ENCODE data around the gene MRPL50. TPM values are rescaled to one million over a fixed set of nuclear protein-coding genes. Genes with fewer than 3 reads are reported as not detected.
A peak's percentile ranks its signal among the peaks of the same experiment; 100 is the strongest.

MRPL50 gene
- total RNA-seq = 17.3 TPM
- long read RNA-seq, transcript MRPL50-201 (2 exons, 3,332 nt) = major isoform, 42 of 43 reads
- long read RNA-seq, partial matches to known transcripts = 1 of 43 reads
- long read RNA-seq, other reads (novel, unspliced or antisense) = 0 of 43 reads

DNA sequence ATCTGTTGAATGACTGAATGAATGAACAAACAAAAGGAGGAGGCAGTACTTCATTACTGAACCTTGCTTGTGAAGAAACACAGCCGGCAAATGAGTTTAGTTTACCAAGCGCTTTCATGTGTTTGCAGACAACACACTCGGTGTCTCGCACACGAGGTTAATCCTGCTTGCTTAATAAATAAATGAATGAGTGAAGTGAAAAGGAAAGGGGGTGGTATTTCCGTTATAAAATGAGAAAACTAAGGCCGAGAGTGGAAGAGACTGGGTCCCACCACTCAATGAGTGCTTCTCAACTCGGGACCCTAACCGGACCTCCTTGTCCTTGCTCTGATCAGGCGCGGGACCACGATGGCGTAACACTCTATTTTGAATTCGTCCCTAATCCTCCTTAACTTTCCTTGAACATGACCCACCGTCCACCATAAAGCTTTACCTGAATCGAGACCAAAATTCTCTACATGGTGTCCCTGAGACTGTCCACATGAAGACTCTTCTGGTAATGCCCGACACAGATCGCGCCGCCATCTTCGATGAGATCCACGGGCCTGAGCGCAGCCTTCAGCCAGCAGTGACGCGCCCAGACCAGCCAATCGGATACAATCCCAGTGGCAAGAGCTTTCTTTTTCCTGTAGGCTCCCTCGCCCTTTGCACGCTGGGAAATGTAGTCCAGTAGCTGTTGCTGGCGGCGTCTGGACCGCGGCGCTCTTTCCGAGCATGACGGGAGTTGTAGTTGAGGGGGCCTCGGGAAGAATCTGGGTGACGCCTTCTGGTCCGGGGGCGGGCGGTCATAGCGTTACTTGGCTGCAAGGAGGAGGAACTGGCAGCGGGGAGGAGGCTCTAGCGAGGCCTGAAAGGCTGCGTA lies at the start of gene MRPL50, which contains the start of gene ZNF189:
Gene MRPL50 (minus strand): TSS at position 551 of the 862 bp plus-strand sequence. CDS start 26 bp downstream, at position 525.
Gene ZNF189 (plus strand): TSS at position 784 of the 862 bp plus-strand sequence. CDS start 306 bp downstream, outside the sequence.
- Histone ChIP-seq H3K27ac (replicated peaks) (peak within 1 kb of the TSS; percentile 93), H3K4me3 (peak within 1 kb of the TSS; percentile 85), H3K9me3 (replicated peaks) (peaks cover 28% of the 10 kb centered on the region), H3K27me3 (ENCODE audit: low read depth) (no peaks in the 10 kb centered on the region), H3K4me1 (peaks cover 83% of the 10 kb centered on the region), H3K36me3 (peaks cover 40% of the 10 kb centered on the region)
- TF ChIP-seq CTCF (IDR thresholded peaks at IDR 0.05; ENCODE audit: borderline replicate concordance) = no peak
- intact Hi-C loops (cut with micrococcal nuclease) = no loop called here
- DNase-seq = peak; percentile 97

GRCh38 chr9:101446732-101447131 lies 48.3 kb upstream of the MRPL50 start:
- intact Hi-C loops (cut with micrococcal nuclease) = no loop called here
- no peak for DNase-seq
- Histone ChIP-seq H3K36me3 (no peaks in the 10 kb centered on the region), H3K9me3 (replicated peaks) (no peaks in the 10 kb centered on the region), H3K4me1 (peaks cover 42% of the 10 kb centered on the region), H3K4me3 (no peak overlapping the region), H3K27ac (replicated peaks) (no peak overlapping the region), H3K27me3 (ENCODE audit: low read depth) (no peaks in the 10 kb centered on the region)
- no peak for TF ChIP-seq CTCF (IDR thresholded peaks at IDR 0.05; ENCODE audit: borderline replicate concordance)

DNA sequence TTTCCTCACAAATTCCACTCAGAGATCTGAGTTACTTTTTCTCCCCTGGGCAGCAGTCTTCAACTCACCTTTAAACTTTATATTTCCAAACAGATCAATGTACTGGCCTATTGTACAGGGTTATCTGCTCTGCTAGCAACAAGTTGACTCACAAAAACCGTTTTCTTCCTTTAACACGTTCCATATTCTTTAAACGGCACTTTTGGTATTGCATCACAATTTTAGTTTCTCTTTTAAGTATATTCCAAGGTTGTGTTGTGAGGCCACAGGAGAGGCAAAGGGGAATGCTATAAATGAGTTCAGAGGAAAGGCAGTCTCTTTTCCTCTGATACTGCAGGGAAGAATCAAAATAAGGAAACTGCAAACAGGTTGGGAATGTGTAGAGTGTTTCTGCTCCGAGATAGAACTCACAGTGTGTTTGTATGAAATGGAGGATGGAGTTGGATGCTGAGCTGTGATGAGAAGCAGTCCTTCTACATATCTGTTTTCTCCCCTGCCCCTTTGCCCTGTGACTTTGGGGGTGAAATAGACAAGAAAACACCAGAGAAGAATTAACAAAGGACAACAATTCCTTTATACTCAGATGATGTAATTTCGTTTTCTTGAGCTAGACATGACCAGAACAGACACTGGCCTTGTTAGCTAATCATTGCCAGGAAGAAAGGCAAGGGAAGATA lies 47.1 kb upstream of the MRPL50 start:
- H3K4me1 ChIP-seq = peaks cover 49% of the 10 kb centered on the region
- no peak for TF ChIP-seq CTCF (IDR thresholded peaks at IDR 0.05; ENCODE audit: borderline replicate concordance)
- H3K36me3 ChIP-seq = no peaks in the 10 kb centered on the region
- no peaks in the 10 kb centered on the region for H3K27me3 ChIP-seq (ENCODE audit: low read depth)
- intact Hi-C loops (cut with micrococcal nuclease) = no loop called here
- H3K9me3 ChIP-seq (replicated peaks) = no peaks in the 10 kb centered on the region
- no peak overlapping the region for H3K27ac ChIP-seq (replicated peaks)
- DNase-seq = no peak
- no peak overlapping the region for H3K4me3 ChIP-seq

DNA sequence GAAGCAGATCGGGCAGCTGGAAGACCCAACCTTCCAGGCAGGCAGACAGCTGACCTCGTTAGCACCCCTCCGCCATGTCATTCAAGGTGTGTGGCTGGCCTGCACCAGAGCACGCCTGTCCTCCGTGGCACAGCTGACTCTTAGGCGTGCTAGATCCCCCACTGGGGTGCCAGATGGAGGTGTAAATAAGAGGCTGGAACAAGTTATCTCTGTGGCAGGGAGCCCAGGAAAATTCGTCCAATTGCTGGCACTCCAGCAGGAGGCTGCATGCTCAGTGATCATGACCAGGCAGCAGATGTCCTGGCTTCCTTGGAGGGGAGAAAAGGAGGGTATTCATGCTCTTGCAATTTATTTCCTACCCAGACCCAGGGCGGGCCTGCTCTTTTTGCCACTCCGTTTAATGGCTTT lies 45.0 kb upstream of the MRPL50 start:
- Histone ChIP-seq H3K27me3 (ENCODE audit: low read depth) (no peaks in the 10 kb centered on the region), H3K27ac (replicated peaks) (peak overlapping the region; percentile 81), H3K9me3 (replicated peaks) (no peaks in the 10 kb centered on the region), H3K4me1 (peaks cover 40% of the 10 kb centered on the region), H3K36me3 (no peaks in the 10 kb centered on the region), H3K4me3 (no peak overlapping the region)
- peak; percentile 71 for DNase-seq
- intact Hi-C loops (cut with micrococcal nuclease) = no loop called here
- no peak for TF ChIP-seq CTCF (IDR thresholded peaks at IDR 0.05; ENCODE audit: borderline replicate concordance)

DNA sequence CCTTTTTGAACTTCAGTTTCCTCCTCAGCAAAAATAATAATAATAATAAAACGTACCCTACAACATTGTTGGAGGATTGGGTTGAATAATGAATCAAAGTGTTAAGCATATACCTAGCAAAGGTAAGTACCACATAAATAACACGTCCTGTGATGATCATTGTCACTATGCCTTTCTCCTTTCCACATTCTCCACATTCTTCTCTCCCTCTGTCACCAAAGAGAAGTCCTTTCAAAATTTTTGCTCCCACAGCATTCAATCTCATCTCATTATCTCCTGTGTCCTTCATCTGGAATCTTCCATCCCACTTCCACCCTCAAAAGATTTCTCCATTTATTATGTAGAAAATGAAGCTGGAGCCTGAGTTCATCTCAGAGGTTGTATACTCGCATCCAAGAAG lies 44.3 kb upstream of the MRPL50 start:
- no peaks in the 10 kb centered on the region for H3K9me3 ChIP-seq (replicated peaks)
- H3K4me3 ChIP-seq = no peak overlapping the region
- intact Hi-C loops (cut with micrococcal nuclease) = no loop called here
- H3K27me3 ChIP-seq (ENCODE audit: low read depth) = no peaks in the 10 kb centered on the region
- H3K27ac ChIP-seq (replicated peaks) = peak overlapping the region; percentile 81
- peaks cover 44% of the 10 kb centered on the region for H3K4me1 ChIP-seq
- H3K36me3 ChIP-seq = no peaks in the 10 kb centered on the region
- DNase-seq = no peak
- TF ChIP-seq CTCF (IDR thresholded peaks at IDR 0.05; ENCODE audit: borderline replicate concordance) = no peak
